AML-193 (cell line): ENCODE measurements around the gene ZNF750.

Experiments
- DNase-seq, 2 experiments: peaks; one replicate each; lab custom pipeline; 2025; lab: John Stamatoyannopoulos, UW

ZNF750 gene

GRCh38 chr17:82812058-82812457, 27.8 kb downstream of the ZNF750 start:
- DNase-seq = no peak

GRCh38 chr17:82810644-82811430, 29.0 kb downstream of the ZNF750 start:
- DNase-seq = no peak

- no peak for DNase-seq
Observed at GRCh38 chr17:82808921-82809905, 30.6 kb downstream of the ZNF750 start.

GRCh38 chr17:82808006-82808405, 31.8 kb downstream of the ZNF750 start:
- DNase-seq = no peak

GRCh38 chr17:82807562-82807961, 32.3 kb downstream of the ZNF750 start:
- DNase-seq = no peak

GRCh38 chr17:82807101-82807500, 32.7 kb downstream of the ZNF750 start:
- no peak for DNase-seq

- no peak for DNase-seq
Observed at GRCh38 chr17:82806645-82807044, 33.2 kb downstream of the ZNF750 start.

GRCh38 chr17:82805823-82806222, 34.0 kb downstream of the ZNF750 start:
- DNase-seq = no peak

- DNase-seq = no peak
Observed at GRCh38 chr17:82805254-82805653, 34.6 kb downstream of the ZNF750 start.

GRCh38 chr17:82804442-82805191, 35.2 kb downstream of the ZNF750 start:
- DNase-seq = no peak

- no peak for DNase-seq
Observed at GRCh38 chr17:82803606-82804005, 36.2 kb downstream of the ZNF750 start.

GRCh38 chr17:82803185-82803584, 36.6 kb downstream of the ZNF750 start:
- DNase-seq = no peak

- no peak for DNase-seq
Observed at GRCh38 chr17:82802075-82802780, 37.6 kb downstream of the ZNF750 start.

- no peak for DNase-seq
Observed at GRCh38 chr17:82801377-82801970, 38.3 kb downstream of the ZNF750 start.

GRCh38 chr17:82800885-82801284, 38.9 kb downstream of the ZNF750 start:
- DNase-seq = no peak

GRCh38 chr17:82799591-82799990, 40.2 kb downstream of the ZNF750 start:
- DNase-seq = no peak

GRCh38 chr17:82798752-82799151, 41.1 kb downstream of the ZNF750 start:
- DNase-seq = no peak

- DNase-seq = no peak
Observed at GRCh38 chr17:82797061-82797460, 42.8 kb downstream of the ZNF750 start.

GRCh38 chr17:82795615-82796014, 44.2 kb downstream of the ZNF750 start:
- DNase-seq = no peak

GRCh38 chr17:82794781-82795482, 44.9 kb downstream of the ZNF750 start:
- DNase-seq = no peak
